Uterus (tissue), 2 donors: ENCODE results near the gene CACNA2D1.

Experiments used
- CTCF ChIP-seq, 4 experiments: fragments of 200-600 bp in 2 of 4; fragments of 450-650 bp in 2 of 4; sonication (generic) in 2 of 4; IDR thresholded peaks; one replicate each; pipeline ENCODE4 v1.5.1; 2016 to 2019; ENCODE audit warnings: antibody characterized with exemption in 4 of 4, mild to moderate bottlenecking in 2 of 4, moderate library complexity in 1 of 4
- POLR2A ChIP-seq, 2 donors: fragments of 450-650 bp; IDR thresholded peaks; one replicate each; pipeline ENCODE4 v1.6.1; 2016; ENCODE audit warnings: antibody characterized with exemption in 2 of 2, mild to moderate bottlenecking in 1 of 2, moderate library complexity in 1 of 2

- TF ChIP-seq CTCF (IDR thresholded peaks at IDR 0.05) (no peak), POLR2A (IDR thresholded peaks at IDR 0.05) (no peak)
These were observed 254.9 kb downstream of the CACNA2D1 start for GRCh38 chr7:82188636-82189035.
